Measurements from ENCODE around the gene HYOU1.
"Not testable (repeated sequence)": the region's sequence is repeated elsewhere in the genome, so short reads cannot be mapped to it uniquely, and the experiment has no call there.

The HYOU1 gene

DNA sequence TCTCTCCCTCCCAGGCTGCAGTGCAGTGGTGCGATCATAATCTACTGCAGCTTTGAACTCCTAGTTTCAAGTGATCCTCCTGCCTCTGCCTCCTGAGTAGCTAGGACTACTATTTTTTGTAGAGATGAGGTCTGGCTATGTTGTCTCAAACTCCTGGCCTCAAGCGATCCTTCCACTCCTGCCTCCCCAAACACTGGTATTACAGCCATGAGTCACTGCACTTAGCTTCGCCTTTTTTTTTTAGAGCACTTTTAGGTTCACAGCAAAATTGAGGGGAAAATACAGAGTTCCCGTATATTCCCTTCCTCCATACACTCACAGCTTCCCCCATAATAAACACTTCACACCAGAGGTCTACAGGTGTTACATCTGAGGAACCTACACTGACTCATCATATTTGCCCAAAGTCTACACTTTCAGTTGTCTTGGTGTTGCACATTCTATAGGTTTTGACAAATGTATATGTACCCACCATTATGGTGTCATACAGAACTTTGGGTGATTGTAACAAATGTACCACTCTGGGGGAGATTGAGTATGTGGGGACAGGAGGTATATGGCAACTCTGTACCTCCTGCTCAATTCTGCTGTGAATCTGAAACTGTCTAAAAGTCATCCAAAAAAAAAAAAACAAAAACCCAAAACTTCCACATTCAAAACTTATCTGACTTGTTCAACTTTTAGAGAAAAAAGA, 15.0 kb downstream of the HYOU1 start:
- no peak for DNase-seq

DNA sequence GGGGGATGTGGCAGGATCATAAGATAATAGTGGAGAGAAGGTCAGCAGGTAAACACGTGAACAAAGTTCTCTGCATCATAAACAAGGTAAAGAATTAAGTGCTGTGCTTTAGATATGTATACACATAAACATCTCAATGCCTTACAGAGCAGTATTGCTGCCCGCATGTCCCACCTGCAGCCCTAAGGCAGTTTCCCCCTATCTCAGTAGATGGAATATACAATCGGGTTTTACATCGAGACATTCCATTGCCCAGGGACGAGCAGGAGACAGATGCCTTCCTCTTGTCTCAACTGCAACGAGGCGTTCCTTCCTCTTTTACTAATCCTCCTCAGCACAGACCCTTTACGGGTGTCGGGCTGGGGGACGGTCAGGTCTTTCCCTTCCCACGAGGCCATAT, 17.5 kb downstream of the HYOU1 start:
- not testable (repeated sequence) for DNase-seq

DNA sequence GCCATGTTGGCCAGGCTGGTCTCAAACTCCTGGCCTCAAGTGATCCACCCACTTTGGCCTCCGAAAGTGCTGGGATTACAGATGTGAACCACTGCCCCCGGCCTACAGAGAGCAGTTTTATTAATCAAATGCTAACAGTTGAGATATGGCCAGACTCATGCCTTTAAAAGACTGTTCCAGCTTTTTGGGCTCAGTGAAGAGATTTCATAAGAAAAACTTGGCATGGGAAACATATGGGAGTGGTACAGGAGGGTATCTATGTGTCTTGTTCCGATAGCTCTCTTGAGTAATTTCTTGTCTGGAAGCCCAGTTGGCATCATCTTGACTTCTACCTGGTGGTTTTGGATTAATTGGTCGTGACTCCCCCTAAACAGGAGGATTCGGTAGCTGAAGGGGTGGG, 18.1 kb downstream of the HYOU1 start:
- no peak for DNase-seq

DNA sequence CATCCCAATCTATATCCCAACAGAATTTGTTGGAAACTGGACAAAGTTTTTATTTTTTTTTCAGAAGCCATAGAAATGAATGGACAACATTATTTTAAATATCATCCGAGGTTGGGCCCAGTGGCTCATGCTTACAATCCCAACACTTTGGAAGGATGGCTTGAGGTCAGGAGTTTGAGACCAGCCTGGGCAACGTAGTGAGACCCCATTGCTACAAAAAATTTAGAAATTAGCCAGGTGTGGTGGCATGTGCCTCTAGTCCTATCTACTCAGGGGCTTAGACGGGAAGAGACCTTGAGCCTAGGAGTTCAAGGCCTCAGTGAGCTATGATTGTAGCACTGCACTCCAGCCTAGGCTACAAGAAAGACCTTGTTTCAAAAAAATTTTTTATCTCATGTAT, 22.2 kb downstream of the HYOU1 start:
- DNase-seq: no peak

DNA sequence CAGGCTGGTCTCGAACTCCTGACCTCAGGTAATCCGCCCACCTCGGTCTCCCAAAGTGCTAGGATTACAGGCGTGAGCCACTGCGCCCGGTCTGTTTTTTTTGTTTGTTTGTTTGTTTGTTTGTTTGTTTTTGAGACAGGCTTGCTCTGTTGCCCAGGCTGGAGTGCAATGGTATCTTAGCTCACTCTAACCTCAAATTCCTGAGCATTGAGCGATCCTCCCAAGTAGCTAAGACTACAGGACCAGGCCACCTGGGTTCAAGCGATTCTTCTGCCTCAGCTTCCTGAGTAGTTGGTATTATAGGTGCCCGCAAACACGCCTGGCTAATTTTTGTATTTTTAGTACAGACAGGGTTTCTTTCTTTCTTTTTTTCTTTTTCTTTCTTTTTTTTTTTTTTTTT, 23.6 kb downstream of the HYOU1 start:
- not testable (repeated sequence) for DNase-seq

DNA sequence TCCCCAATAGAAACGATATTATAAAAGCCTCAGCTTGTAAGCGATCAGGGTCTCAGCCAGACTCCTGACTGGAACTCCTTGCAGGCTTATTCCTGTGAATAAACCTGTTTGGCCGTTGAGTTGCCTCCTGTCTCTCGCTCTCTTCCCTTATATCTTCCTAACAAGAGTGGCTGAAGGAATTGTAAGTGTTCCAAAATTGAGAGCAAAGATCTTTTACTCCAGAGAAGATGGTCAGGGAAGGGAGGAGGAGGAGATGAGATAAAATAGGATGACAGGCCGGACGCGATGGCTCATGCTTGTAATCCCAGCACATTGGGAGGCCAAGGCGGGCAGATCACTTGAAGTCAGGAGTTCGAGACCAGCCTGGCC, 25.1 kb downstream of the HYOU1 start:
- no peak for DNase-seq

DNA sequence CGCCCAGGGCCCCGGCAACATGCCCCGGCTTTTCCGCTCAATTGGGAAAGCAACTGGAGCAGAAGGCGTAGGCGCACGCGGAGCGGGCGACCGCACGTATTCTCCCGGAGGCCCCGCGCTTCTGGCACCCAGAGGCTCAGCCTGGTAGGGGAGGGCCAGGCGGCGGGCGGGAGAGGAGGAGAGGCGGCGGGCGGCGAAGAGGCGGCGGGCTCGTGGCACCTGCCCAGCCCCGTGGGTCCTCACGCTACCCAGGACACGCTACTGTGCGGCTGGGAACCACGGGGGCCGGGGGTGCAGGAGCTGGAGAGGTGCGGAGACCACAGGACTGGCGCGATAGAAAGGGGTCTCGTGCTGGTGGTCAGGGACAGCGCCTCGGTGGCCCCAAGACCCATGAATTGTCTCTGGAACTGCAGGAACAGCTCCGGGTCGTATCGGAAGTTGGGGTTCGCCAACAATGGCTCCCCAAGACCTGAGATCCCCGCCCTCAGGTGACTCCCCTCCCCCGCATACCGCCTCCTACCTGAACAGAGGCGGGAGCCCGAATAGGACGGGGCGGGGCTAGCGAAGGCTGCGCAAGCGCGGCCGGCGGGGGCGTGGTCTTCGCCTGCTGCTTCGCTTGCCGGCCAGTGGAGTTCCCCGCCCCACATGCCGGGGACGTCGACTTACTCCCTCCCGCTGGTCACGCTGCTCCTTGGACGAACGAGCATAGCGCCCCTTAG, 26.5 kb downstream of the HYOU1 start, which contains the start of gene SLC37A4:
Gene SLC37A4 (minus strand): TSS at position 549 of the 719 bp plus-strand sequence.
- DNase-seq: peak; percentile 97 to 99 (median 99)

DNA sequence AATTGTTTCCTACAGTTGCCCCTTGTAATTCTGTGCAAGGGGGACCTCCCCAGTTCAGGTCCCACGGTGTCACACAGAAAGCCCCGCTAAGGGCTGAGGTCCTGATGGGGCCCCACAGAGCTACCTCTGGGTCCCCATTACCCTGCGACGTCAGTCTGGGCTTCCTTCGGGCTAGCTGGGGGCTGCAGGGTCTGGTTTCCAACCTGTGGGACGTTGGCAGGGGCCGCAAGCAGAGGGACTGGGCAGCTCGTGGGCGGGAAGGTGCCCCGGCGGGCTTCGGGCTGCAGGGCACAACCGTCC, 27.0 kb downstream of the HYOU1 start:
- no peak for DNase-seq

DNA sequence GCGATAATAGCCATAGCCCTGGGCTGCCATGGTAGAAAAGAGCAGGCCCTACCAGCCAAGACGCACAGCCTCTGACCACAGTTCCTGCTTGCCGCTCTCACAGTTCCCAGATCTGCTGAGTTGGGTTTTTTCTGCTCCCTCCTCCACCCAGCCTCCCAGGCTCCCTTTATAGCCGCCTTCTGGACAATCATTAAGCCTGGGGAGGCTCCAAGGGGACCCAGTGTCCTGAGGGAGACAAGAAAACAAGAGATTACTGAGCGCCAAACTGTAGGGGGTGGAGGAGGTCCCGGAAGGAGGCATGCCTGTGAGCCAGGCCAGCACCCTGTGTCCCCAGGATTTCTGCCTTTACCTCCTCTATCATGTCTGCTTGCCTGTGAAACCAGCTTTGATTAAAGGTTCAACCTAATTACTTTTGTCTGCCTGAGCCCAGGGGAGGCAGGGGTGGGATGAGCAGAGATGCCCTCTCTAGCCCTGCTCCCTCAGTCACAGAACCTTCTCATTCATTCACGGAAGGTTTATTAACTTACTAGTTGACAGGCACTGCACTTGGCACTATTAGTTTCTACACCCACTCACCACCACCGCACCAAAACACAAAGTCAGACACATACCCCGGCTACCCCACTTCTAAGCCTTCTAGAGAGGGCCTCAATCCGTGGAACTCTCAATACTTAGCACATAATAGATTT, 27.5 kb downstream of the HYOU1 start:
- peak in 1 of 3 experiments; percentile 40 for DNase-seq

DNA sequence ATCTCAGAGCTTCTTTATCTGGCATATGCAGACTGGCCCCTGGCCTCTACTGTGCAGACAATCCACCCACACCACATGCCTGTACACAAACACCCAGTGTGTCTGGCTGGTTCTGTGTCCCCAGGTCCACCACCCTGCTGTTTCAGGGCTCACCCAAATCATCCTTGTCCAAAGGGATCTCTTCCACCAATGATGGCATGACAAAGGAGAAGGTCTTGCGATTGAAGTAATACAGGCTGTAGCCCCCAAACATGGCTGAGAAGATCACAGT, 28.0 kb downstream of the HYOU1 start:
- DNase-seq: no peak

DNA sequence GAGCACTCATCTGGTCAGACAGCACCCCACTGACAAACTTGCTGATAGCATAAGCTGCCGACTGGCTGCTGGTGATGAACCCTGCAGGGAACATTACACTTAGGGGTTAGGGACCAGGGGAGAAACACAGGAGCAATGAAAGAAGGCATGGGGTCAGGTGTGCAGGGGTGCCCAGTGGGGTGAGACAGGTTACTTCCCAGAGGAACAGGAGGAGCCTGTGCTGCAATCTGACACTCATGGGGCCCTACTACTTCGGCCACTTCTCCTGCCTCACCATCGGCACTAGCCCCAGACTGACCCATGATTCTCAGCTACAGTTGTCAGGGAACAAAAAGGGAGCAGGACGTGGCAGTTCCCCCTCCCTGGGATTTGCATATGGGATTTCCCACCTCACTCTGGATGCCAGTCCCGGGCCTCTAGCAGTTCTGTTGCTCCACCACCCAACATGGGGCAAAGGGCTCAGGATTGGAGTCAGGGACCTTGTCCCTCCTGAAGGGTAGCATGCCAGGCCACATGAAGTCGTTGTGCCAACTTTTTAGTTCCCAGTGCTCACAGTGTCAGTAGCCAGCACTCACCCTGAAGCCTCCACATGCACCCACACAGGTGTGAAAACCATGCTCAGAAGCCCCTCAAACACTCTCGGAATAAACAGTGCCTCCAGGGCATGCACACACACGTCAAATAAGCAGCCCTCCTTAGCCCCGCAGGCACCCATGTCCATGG, 28.5 kb downstream of the HYOU1 start:
- no peak for DNase-seq

DNA sequence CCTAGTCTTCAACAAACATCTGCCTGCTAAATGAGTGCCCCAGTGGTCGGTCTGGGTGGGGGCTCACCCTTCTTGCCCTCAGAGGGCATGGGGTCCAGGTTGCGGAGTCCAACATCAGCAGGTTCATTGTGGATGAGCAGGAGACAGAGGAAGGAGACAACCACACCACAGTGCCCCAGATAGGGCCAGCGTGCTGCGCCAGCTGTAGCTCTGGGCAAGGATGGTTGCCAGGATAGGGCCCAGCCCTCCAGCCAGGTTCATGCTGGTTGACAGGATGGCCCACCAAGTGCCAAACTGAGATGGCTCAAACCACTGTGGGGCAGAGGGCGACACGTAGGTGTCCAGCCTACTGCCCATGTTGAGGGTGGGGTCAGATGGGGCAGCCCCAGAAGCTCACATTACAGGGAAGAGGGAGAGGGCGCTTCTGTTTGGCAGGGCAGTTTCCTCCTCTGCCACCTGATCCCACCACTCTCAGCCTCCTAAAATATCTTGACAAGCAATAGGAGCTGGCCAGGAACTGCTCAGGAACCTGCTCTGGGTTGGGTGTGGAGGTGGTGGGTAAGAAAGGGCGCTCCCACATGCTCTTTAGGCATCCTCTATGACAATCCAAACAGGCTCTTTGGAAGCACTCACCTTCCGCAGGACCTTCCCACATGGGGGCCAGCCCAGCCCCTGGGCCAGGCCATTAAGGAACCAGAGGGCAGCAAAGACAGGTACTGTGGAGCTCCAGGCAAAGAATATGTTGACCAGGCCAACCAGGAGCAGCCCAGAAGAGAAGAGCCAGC, 29.3 kb downstream of the HYOU1 start:
- DNase-seq: no peak

DNA sequence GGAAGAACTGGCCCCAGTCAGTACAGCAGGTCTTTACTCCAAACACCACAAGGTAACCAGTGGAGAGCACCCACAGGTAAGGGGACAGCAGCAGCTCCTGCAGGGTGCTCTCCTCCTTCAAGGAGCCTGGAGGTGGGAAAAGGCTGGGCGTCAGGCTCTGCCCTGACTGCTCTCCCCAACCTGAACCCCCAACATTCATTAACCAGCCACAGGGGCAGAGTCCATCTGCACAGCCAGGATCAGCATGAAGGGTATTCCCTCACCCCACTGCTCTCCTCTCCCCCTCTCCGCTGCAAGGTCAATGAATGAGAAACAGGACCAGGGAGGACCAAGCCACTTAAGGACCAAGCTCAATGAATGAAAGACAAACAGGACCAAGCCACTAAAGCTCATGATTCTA, 30.0 kb downstream of the HYOU1 start:
- no peak for DNase-seq

DNA sequence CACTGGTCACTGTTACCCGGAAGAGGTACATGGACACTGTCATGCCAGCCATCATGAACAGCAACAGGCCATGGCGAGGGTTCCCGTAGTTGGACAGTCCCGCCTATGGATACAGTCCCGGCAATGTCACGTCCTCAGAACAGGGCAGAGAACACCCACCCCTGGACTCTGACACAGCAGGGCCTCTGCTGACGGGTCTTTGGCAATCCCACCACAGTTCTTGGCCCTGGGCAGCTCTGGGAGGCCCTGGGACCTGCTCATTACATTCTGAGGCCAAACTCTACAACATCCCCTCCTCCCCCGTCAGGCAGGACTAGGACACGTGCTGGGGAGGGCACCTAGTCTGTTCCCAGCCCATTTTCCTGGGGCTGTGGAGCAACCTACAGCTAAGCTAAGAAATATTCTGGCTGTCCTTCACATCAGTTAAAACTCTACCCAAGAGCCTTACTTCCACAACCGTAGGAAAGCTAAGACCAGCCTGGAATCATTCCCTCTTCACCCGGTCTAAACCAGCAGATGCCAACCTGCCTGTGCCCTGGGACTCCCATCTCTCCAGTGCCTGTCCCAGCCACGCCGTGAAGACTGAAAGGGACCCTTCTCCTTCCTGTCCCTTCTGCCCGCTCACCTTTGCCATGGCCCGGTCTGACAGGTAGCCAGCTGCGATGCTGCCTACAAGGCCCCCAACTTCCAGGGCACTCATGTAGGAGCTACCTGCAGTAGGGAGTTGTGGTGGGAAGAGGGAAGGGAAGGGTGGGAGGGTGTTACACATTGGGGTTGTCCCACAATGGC, 30.8 kb downstream of the HYOU1 start:
- DNase-seq: no peak

DNA sequence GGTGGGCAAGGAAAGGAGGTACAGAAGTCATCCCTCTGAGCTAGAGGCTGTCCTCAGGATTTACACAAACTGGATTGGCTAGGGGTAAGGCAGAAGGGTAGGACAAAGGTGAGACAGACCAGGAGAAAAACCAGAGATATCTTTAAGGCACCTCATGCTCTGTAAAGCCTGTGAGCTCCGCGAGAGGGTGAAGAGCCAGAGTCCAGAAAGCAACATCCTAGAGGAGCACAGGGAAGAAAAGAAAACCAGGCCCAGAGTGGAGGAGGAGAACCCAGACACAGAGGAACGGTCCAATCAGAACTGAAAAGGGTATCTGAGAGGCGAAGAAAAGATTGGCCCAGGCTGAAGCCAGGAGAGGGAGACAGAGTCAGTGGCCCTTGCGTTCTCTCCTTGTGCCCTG, 31.5 kb downstream of the HYOU1 start:
- no peak for DNase-seq

DNA sequence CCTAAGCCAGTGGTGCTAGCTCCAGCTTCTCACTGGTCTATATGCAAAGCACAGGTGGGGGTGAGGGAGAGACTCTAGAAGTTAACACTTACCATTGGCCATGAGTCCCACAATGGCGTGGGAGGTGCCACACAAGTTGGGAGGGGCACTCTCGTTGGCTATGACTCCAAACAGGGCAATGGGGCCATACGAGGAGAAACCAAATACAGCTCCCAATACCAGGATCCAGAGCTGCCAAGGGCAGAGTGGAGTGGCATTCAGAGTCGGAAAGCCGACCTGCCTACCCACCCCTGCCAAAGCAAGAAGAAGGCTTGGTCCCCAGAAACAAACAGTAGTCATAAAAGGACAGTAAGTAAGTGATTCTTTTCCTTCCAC, 31.9 kb downstream of the HYOU1 start:
- DNase-seq: no peak

DNA sequence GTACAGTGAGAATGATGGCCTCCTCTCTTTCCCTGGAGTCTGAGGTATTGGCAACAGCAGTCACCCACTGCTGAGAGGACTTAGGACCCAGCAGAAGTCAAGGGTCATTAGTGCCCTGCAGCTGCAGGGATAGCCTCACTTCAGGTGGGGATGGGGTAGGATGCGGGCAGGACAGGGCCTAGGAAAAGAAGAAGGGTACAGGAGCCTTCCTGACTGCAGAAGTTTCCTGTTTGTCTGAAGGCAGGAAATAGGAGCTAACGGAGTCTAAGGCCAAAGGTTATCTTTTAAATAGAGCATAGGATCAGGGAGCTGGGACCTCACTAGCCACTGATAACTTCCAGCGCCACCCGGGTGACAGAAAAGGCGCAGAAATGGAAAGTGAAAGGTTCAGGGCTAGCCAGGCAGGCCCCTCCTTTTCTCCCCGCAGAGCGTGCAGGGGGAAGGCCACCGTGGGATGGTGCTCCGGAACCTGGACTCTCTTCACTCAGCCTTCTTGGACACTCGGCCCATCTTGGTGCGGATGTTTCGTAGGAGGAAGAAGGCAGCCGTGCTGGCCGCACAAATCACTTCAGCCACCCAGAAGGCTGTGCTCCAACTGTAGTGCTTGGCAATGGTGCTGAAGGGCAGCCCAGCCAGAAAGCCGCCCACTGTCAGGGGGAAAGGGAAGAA, 32.4 kb downstream of the HYOU1 start:
- DNase-seq: no peak

DNA sequence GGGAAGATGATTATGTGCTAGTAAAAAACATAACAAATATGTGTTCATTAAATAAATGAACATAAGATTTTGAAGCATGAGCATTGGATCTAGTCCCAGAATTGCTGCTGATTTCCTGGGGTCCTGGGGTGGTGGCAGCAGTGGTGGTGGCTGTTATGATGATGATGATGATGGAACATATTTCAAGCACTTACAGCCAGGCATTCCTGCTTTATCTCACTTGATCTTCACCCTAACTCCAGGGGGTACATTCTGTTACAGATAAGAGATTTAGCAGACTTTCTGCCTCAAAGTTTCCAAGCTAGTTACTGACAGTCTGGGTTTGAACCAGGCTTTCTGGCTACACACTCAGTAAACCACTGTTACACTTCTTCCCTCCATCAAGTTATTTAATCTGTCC, 33.3 kb downstream of the HYOU1 start:
- DNase-seq: no peak

DNA sequence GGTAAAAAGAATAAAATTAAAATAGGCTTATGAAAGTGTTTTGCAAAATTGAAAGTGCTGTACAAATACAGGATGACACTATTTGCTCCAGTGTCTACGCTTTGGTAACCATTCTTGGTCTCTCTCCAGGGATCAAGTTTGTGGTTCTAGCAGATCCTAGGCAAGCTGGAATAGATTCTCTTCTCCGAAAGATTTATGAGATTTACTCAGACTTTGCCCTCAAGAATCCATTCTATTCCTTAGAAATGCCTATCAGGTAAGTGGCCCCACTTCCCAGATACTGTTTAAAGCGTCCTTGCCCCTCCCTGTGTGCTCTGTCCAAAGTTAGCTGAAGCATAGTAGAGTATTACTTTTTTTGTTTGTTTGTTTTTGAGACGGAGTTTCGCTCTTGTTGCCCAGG, 35.4 kb downstream of the HYOU1 start:
- no peak for DNase-seq

DNA sequence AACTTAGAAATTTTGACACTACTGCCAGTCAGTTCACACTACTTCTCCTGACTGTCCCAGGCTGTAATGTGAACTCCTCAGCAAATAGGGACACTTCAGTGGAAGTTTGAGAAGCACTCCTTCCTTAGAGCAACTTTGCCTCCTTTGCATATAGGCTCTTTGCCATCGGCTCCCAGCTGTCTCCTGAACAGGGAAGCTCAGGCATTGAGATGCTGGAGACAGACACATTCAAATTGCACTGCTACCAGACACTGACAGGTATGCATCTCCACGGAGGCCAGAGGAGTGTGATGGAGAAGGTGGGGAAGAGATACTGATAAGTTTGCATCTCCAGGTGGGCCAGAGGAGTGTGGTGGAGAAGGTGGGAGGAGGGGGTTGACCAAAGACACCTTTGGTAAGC, 37.0 kb downstream of the HYOU1 start:
- DNase-seq: no peak

DNA sequence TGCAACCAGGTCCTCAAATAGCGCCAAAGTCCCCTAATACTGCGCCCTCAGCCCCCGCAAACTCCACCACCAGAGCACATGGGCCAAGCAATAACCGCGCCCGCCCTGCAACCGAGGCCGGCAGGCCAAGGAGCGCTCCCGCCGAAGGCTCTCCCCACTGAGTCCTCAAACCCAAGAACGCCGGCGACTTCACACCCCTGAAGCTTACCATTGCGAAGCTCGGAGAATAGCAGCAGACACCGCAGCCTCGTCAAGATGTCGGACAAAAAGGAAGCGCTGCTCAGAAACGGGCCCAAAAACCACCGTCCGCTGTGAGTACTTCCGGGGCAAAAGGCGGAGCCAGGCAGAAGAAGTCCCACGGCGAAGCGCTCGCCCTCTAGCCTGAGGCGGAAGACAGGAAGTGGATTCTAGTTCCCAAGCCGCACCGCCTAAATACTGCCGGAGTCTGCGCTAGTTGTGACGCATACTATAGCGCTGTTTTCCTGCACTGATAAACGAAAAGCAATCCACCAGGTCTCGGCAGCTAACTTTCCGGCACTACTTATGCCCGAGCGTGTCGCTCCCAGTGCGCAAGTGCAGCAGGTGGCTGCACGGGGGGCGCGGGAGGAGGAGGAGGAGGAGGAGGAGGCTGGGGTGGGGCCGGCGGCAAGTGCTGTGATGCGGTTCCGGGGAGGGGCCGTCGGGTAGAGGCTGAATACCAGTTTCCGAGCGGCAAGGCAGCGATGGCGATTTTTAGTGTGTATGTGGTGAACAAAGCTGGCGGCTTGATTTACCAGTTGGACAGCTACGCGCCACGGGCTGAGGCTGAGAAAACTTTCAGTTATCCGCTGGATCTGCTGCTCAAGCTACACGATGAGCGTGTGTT, 38.7 kb downstream of the HYOU1 start, which contains the start of the genes RPS25 and TRAPPC4:
Gene RPS25 (minus strand): TSS at position 270 of the 865 bp plus-strand sequence. CDS start 59 bp downstream, at position 211.
Gene TRAPPC4 (plus strand): TSS at position 693 of the 865 bp plus-strand sequence. CDS start 30 bp downstream, at position 723.
- peak; percentile 96 to 99 (median 98) for DNase-seq

Data from NCI-H1417 (cell line).